Vagina (tissue), 2 donors: ENCODE data around the gene FSTL1. TPM values are rescaled to one million over a fixed set of nuclear protein-coding genes. Genes with fewer than 3 reads are reported as not detected.
A peak's percentile ranks its signal among the peaks of the same experiment; 100 is the strongest.

Source experiments
- DNase-seq, 2 donors: peaks; one replicate each; pipeline ENCODE4 v3.0.0-alpha.2; 2017; ENCODE audit errors: extremely low spot score in 2 of 2
- H3K27ac ChIP-seq: fragments of 200-600 bp; sonication (generic); one replicate; pipeline ENCODE4 v1.5.1; 2019
- H3K27me3 ChIP-seq: fragments of 200-600 bp; sonication (generic); one replicate; pipeline ENCODE4 v1.5.1; 2019
- H3K36me3 ChIP-seq, 2 donors: fragments of 200-600 bp; sonication (generic); one replicate each; pipeline ENCODE4 v1.5.1; 2017 to 2019
- H3K4me1 ChIP-seq: fragments of 200-600 bp; sonication (generic); one replicate; pipeline ENCODE4 v1.5.1; 2019
- H3K4me3 ChIP-seq, 2 donors: fragments of 200-600 bp; sonication (generic); 1 replicate in 1 of 2; 2 replicates in 1 of 2; pipeline ENCODE4 v1.5.1; 2016 to 2019
- H3K9me3 ChIP-seq: fragments of 200-600 bp; sonication (generic); one replicate; pipeline ENCODE4 v1.5.1; 2019
- POLR2A ChIP-seq, 2 donors: fragments of 450-650 bp; IDR thresholded peaks; one replicate each; pipeline ENCODE4 v1.6.1; 2017; ENCODE audit warnings: antibody characterized with exemption in 2 of 2, mild to moderate bottlenecking in 2 of 2, moderate library complexity in 2 of 2
- POLR2AphosphoS5 ChIP-seq, 2 donors: sonication (generic); formaldehyde crosslinking; IDR thresholded peaks; one replicate each; pipeline ENCODE4 v1.9.0; 2017; ENCODE audit warnings: antibody characterized with exemption in 2 of 2, mild to moderate bottlenecking in 2 of 2, low read depth in 1 of 2; ENCODE audit not compliant: insufficient read depth in 1 of 2
- intact Hi-C: fragments of 100-400 bp; cut with DNase I; formaldehyde crosslinking; loops from one replicate; pipeline ENCODE4 v1.15.1; 2023
- total RNA-seq: library from RNA; depleted of rRNA; stranded (reverse); fragments of >200 nt; gene quantifications from one replicate; pipeline ENCODE4 v1.2.3, GENCODE V29; 2016
- TF ChIP-seq, protein P1 (sequence below), 3 experiments: fragments of 450-650 bp in 2 of 3; fragments of 200-600 bp in 1 of 3; sonication (generic) in 1 of 3; IDR thresholded peaks; one replicate each; pipeline ENCODE4 v1.5.1; 2017 to 2019; ENCODE audit warnings: antibody characterized with exemption in 3 of 3, mild to moderate bottlenecking in 2 of 3, moderate library complexity in 2 of 3

FSTL1 gene
- total RNA-seq, 1 donor from 2014 or later: 387 TPM

DNA sequence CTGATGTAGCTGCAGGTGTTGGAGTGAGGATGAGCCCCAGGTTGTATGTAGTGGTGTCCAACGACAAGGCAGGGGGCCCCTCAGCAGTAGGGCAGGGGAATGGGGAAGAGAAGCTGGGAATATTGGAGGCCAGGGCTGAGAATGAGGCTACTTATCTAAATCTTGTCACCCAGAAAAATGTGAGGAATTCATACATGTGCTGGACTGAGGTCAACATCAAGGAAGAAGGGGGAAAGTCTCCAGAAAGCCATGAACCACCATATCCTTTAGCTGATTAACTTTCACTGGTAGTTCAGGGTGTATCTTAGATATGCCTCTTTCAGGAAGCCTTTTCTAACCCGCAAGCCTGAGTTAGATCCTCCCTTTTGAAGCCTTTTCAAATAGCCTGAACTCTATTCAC is 22.6 kb upstream of the FSTL1 start:
- no peak overlapping the region for H3K4me3 ChIP-seq
- no peaks in the 10 kb centered on the region for H3K9me3 ChIP-seq
- TF ChIP-seq POLR2A (IDR thresholded peaks at IDR 0.05) (no peak), POLR2AphosphoS5 (IDR thresholded peaks at IDR 0.05; ENCODE audit: insufficient read depth in 1 of 2, low read depth in 1 of 2) (no peak)
- TF ChIP-seq, protein P1, sequence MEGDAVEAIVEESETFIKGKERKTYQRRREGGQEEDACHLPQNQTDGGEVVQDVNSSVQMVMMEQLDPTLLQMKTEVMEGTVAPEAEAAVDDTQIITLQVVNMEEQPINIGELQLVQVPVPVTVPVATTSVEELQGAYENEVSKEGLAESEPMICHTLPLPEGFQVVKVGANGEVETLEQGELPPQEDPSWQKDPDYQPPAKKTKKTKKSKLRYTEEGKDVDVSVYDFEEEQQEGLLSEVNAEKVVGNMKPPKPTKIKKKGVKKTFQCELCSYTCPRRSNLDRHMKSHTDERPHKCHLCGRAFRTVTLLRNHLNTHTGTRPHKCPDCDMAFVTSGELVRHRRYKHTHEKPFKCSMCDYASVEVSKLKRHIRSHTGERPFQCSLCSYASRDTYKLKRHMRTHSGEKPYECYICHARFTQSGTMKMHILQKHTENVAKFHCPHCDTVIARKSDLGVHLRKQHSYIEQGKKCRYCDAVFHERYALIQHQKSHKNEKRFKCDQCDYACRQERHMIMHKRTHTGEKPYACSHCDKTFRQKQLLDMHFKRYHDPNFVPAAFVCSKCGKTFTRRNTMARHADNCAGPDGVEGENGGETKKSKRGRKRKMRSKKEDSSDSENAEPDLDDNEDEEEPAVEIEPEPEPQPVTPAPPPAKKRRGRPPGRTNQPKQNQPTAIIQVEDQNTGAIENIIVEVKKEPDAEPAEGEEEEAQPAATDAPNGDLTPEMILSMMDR (IDR thresholded peaks at IDR 0.05): no peak
- no peaks in the 10 kb centered on the region for H3K36me3 ChIP-seq
- peaks cover 8% of the 10 kb centered on the region for H3K4me1 ChIP-seq
- no peaks in the 10 kb centered on the region for H3K27me3 ChIP-seq
- intact Hi-C loops: no loop called here
- H3K27ac ChIP-seq: no peak overlapping the region
- peak in 1 of 2 donors; percentile 65 for DNase-seq

- peak in 1 of 2 donors; percentile 18 for DNase-seq
- Histone ChIP-seq H3K9me3 (no peaks in the 10 kb centered on the region), H3K4me3 (no peak overlapping the region), H3K27ac (no peak overlapping the region), H3K27me3 (no peaks in the 10 kb centered on the region), H3K4me1 (peaks cover 8% of the 10 kb centered on the region), H3K36me3 (no peaks in the 10 kb centered on the region)
- intact Hi-C loops: no loop called here
- TF ChIP-seq POLR2A (IDR thresholded peaks at IDR 0.05) (no peak), POLR2AphosphoS5 (IDR thresholded peaks at IDR 0.05; ENCODE audit: insufficient read depth in 1 of 2, low read depth in 1 of 2) (no peak)
- TF ChIP-seq, protein P1 (IDR thresholded peaks at IDR 0.05): no peak
Measured at GRCh38 chr3:120472121-120472844, 21.5 kb upstream of the FSTL1 start.

DNA sequence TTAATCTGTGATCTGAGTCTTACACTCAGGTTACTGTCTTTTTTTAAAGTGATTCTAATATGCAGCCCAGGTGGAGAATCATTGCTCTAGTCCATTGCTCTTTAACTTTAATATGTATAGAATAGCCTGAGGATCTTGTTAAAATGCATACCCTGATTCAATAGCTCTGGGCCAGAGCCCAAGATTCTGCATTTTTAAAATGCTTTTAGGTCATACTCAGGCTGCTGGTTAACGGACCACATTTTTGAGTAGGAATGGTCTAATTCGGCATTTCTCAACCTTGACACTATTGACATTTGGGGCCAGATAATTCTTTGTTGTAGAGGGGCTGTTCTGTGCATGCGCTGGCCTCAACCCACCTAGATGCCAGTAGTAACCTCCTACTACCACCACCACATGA is 20.9 kb upstream of the FSTL1 start:
- Histone ChIP-seq H3K27ac (no peak overlapping the region), H3K9me3 (no peaks in the 10 kb centered on the region), H3K36me3 (no peaks in the 10 kb centered on the region), H3K4me3 (no peak overlapping the region), H3K4me1 (peaks cover 8% of the 10 kb centered on the region), H3K27me3 (no peaks in the 10 kb centered on the region)
- no peak for TF ChIP-seq POLR2A (IDR thresholded peaks at IDR 0.05)
- TF ChIP-seq, protein P1 (IDR thresholded peaks at IDR 0.05): no peak
- TF ChIP-seq POLR2AphosphoS5 (IDR thresholded peaks at IDR 0.05; ENCODE audit: insufficient read depth in 1 of 2, low read depth in 1 of 2): no peak
- no peak for DNase-seq
- intact Hi-C loops: no loop called here

- Histone ChIP-seq H3K27ac (no peak overlapping the region), H3K4me3 (no peak overlapping the region), H3K36me3 (no peaks in the 10 kb centered on the region), H3K27me3 (no peaks in the 10 kb centered on the region), H3K4me1 (peaks cover 8% of the 10 kb centered on the region), H3K9me3 (no peaks in the 10 kb centered on the region)
- intact Hi-C loops: no loop called here
- TF ChIP-seq POLR2A (IDR thresholded peaks at IDR 0.05): no peak
- TF ChIP-seq POLR2AphosphoS5 (IDR thresholded peaks at IDR 0.05; ENCODE audit: insufficient read depth in 1 of 2, low read depth in 1 of 2): no peak
- TF ChIP-seq, protein P1 (IDR thresholded peaks at IDR 0.05): no peak
- DNase-seq: no peak
Measured at GRCh38 chr3:120470870-120471269, 20.1 kb upstream of the FSTL1 start.

GRCh38 chr3:120469882-120470301 is 19.1 kb upstream of the FSTL1 start:
- intact Hi-C loops: no loop called here
- Histone ChIP-seq H3K27ac (no peak overlapping the region), H3K4me3 (no peak overlapping the region), H3K9me3 (no peaks in the 10 kb centered on the region), H3K4me1 (peaks cover 8% of the 10 kb centered on the region), H3K36me3 (no peaks in the 10 kb centered on the region), H3K27me3 (no peaks in the 10 kb centered on the region)
- TF ChIP-seq POLR2AphosphoS5 (IDR thresholded peaks at IDR 0.05; ENCODE audit: insufficient read depth in 1 of 2, low read depth in 1 of 2) (no peak), POLR2A (IDR thresholded peaks at IDR 0.05) (no peak)
- TF ChIP-seq, protein P1 (IDR thresholded peaks at IDR 0.05): no peak
- DNase-seq: peak in 1 of 2 donors; percentile 52
